ENCODE data around the gene PCYT2. TPM values are rescaled to one million over a fixed set of nuclear protein-coding genes. Genes with fewer than 3 reads are reported as not detected.
"Not testable (repeated sequence)": the region's sequence is repeated elsewhere in the genome, so short reads cannot be mapped to it uniquely, and the experiment has no call there.

Gene PCYT2
- total RNA-seq, 2 donors from 2014 or later: 66.8 to 70.9 TPM

DNA sequence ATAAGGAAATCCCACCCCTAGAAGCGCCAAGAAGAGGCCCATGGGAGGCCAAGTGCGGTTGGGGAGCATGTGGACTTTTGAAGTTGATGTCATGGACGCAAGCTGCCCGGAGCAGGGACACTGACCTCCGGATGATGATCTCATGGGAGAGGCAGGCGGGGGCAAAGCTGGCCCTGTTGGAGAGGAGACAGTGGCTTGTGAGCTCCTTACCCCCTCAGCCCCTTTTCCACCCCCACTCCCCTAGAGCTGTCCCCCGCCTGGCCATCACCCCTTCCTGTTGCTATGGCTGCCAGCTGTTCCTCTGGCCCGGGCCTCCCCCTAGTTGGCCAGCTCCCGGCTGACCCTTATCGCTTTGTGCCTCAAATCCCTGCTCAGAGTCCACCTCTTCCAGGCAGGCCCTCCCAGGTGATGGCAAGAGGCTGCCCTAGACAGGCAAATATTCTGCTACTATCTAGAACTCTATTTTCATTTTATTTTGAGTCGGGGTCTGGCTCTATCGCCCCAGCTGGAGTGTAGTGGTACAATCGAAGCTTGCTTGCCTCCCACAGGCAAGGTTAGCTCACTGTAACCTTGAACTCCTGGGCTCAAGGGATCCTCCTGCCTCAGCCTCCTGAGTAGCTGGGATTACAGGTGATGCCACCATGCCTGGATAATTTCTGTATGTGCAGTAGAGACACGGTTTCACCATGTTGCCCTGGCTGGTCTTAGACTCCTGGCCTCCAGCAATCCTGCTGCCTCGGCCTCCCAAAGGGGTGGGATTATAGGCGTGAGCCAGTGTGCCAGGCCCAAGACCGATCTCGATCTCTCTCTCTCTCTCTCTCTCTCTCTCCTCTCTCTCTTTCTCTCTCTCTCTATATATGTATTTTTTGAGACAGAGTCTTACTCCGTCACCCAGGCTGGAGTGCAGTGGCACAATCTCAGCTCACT is 43.2 kb upstream of the PCYT2 start:
- no peaks in the 10 kb centered on the region for H3K9me3 Mint-ChIP-seq
- peaks cover 29% of the 10 kb centered on the region for H3K27me3 Mint-ChIP-seq (ENCODE audit: insufficient read depth)
- Histone ChIP-seq H3K4me1 (ENCODE audit: control insufficient read depth, insufficient read depth, low read length) (no peaks in the 10 kb centered on the region), H3K27ac (ENCODE audit: low read depth, low read length) (no peak overlapping the region), H3K9me3 (ENCODE audit: control insufficient read depth, low read length) (no peaks in the 10 kb centered on the region), H3K4me3 (ENCODE audit: low read length) (no peak overlapping the region), H3K9ac (ENCODE audit: extremely low read depth, low read length, poor library complexity, severe bottlenecking) (no peak overlapping the region), H3K27me3 (ENCODE audit: control insufficient read depth, insufficient read depth, low read length, poor library complexity, severe bottlenecking) (peaks cover 22% of the 10 kb centered on the region), H3K36me3 (ENCODE audit: control insufficient read depth, insufficient read depth, low read length) (no peaks in the 10 kb centered on the region)
- no peak overlapping the region for H3K27ac Mint-ChIP-seq
- TF ChIP-seq, protein P1, sequence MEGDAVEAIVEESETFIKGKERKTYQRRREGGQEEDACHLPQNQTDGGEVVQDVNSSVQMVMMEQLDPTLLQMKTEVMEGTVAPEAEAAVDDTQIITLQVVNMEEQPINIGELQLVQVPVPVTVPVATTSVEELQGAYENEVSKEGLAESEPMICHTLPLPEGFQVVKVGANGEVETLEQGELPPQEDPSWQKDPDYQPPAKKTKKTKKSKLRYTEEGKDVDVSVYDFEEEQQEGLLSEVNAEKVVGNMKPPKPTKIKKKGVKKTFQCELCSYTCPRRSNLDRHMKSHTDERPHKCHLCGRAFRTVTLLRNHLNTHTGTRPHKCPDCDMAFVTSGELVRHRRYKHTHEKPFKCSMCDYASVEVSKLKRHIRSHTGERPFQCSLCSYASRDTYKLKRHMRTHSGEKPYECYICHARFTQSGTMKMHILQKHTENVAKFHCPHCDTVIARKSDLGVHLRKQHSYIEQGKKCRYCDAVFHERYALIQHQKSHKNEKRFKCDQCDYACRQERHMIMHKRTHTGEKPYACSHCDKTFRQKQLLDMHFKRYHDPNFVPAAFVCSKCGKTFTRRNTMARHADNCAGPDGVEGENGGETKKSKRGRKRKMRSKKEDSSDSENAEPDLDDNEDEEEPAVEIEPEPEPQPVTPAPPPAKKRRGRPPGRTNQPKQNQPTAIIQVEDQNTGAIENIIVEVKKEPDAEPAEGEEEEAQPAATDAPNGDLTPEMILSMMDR (conservative IDR thresholded peaks at IDR 0.05): no peak
- H3K36me3 Mint-ChIP-seq (ENCODE audit: low read depth): no peaks in the 10 kb centered on the region
- no peak overlapping the region for H3K4me3 Mint-ChIP-seq
- peak; percentile 40 for DNase-seq
- WGBS, 2 experiments (ENCODE audit: insufficient coverage in 1 of 2, insufficient read length in 1 of 2): 92 to 93% methylated on average over 8 to 19 of the region's 19 CpGs
- H3K4me1 Mint-ChIP-seq: no peaks in the 10 kb centered on the region

DNA sequence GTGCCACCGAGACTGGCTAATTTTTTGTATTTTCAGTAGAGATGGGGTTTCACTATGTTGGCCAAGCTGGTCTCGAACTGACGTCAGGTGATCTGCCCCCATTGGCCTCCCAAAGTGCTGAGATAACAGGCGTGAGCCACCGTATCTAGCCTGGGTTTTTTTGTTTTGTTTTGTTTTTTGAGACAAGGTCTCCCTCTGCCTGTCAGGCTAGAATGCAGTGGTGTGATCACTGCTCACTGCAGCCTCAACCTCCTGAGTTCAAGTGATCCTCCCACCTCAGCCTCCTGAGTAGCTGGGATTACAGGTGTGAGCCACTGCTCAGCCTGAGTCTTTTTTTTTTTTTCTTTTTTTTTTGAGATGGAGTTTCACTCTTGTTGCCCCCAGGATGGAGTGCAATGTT is 42.2 kb upstream of the PCYT2 start:
- DNase-seq; H3K27ac ChIP-seq (ENCODE audit: low read depth, low read length); H3K4me1 Mint-ChIP-seq; H3K9ac ChIP-seq (ENCODE audit: extremely low read depth, low read length, poor library complexity, severe bottlenecking); H3K9me3 ChIP-seq (ENCODE audit: control insufficient read depth, low read length); H3K36me3 Mint-ChIP-seq (ENCODE audit: low read depth); H3K36me3 ChIP-seq (ENCODE audit: control insufficient read depth, insufficient read depth, low read length); H3K4me3 ChIP-seq (ENCODE audit: low read length); H3K4me1 ChIP-seq (ENCODE audit: control insufficient read depth, insufficient read depth, low read length); H3K9me3 Mint-ChIP-seq; H3K27ac Mint-ChIP-seq; H3K4me3 Mint-ChIP-seq: not testable (repeated sequence)
- H3K27me3 ChIP-seq (ENCODE audit: control insufficient read depth, insufficient read depth, low read length, poor library complexity, severe bottlenecking): peaks cover 13% of the 10 kb centered on the region
- 72 to 80% methylated on average over 5 of the region's 5 CpGs for WGBS, 2 experiments (ENCODE audit: insufficient coverage in 1 of 2, insufficient read length in 1 of 2)
- H3K27me3 Mint-ChIP-seq (ENCODE audit: insufficient read depth): peaks cover 20% of the 10 kb centered on the region

DNA sequence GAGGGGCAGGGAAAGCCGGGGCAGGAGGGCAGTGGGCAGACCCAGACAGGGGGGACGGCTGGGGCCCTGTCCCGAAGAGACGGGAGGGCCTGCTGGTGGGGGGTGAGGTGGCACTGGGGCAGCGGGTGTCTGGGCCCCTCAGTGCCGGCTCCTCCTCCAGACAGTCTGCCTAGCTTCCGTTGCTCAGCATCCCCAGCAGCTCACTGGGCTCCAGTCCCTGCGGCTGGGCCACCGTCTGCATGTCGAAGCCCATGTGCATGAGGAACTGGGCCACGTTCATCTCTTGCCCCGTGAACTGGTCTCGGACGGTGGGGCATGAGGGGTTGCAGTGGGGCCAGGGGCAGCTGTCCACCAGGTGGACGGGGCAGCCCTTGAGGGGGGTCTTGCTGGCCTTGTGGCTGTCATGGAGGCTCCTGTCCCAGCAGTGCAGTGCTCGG is 41.6 kb upstream of the PCYT2 start:
- Histone ChIP-seq H3K27ac (ENCODE audit: low read depth, low read length) (no peak overlapping the region), H3K9ac (ENCODE audit: extremely low read depth, low read length, poor library complexity, severe bottlenecking) (no peak overlapping the region), H3K4me1 (ENCODE audit: control insufficient read depth, insufficient read depth, low read length) (no peaks in the 10 kb centered on the region), H3K4me3 (ENCODE audit: low read length) (no peak overlapping the region), H3K27me3 (ENCODE audit: control insufficient read depth, insufficient read depth, low read length, poor library complexity, severe bottlenecking) (peaks cover 7% of the 10 kb centered on the region), H3K9me3 (ENCODE audit: control insufficient read depth, low read length) (no peaks in the 10 kb centered on the region), H3K36me3 (ENCODE audit: control insufficient read depth, insufficient read depth, low read length) (no peaks in the 10 kb centered on the region)
- Mint-ChIP-seq H3K9me3 (no peaks in the 10 kb centered on the region), H3K4me3 (no peak overlapping the region), H3K27ac (no peak overlapping the region), H3K36me3 (ENCODE audit: low read depth) (no peaks in the 10 kb centered on the region), H3K4me1 (no peaks in the 10 kb centered on the region), H3K27me3 (ENCODE audit: insufficient read depth) (peaks cover 14% of the 10 kb centered on the region)
- 84 to 91% methylated on average over 6 to 16 of the region's 16 CpGs for WGBS, 2 experiments (ENCODE audit: insufficient coverage in 1 of 2, insufficient read length in 1 of 2)
- TF ChIP-seq, protein P1 (conservative IDR thresholded peaks at IDR 0.05): no peak
- peak; percentile 50 for DNase-seq
